PFSK-1 (cell line): ENCODE results near the gene PARP3.

Experiments
- FOXP2 ChIP-seq: optimal IDR thresholded peaks from 2 replicates; pipeline ENCODE3; 2011; ENCODE audit warnings: borderline replicate concordance, control low read depth, inconsistent platforms; ENCODE audit not compliant: insufficient read depth; ENCODE audit errors: extremely low read length, extremely low read depth
- POLR2AphosphoS5 ChIP-seq: IDR thresholded peaks from 2 replicates; pipeline ENCODE4 v1.6.1; 2012; ENCODE audit warnings: low read depth, mild to moderate bottlenecking, control low read depth, low read length, moderate library complexity
- SIN3A ChIP-seq: IDR thresholded peaks from 2 replicates; pipeline ENCODE4 v1.6.1; 2012; ENCODE audit warnings: mild to moderate bottlenecking, low read length, moderate library complexity, borderline replicate concordance; ENCODE audit not compliant: insufficient read depth
- TAF1 ChIP-seq: IDR thresholded peaks from 2 replicates; pipeline ENCODE4 v1.6.1; 2012; ENCODE audit warnings: low read length, control low read depth, borderline replicate concordance; ENCODE audit not compliant: insufficient read depth
- TF ChIP-seq, protein P1 (sequence below), 2 experiments: IDR thresholded peaks; 2 replicates each; pipeline versions ENCODE4 v1.6.1 to v1.8.0; 2011 to 2012; ENCODE audit warnings: low read depth in 2 of 2, low read length in 2 of 2, control low read depth in 1 of 2, inconsistent platforms in 1 of 2, mild to moderate bottlenecking in 1 of 2, moderate library complexity in 1 of 2; ENCODE audit not compliant: insufficient read depth in 1 of 2

The PARP3 gene

GRCh38 chr3:51967384-51968169, 25.4 kb downstream of the PARP3 start, which contains the start of gene PCBP4:
Gene PCBP4, minus strand, starts transcription at chr3:51967454. Its CDS starts 6,214 bp downstream, at chr3:51961240.
- TF ChIP-seq TAF1 (no peak), POLR2AphosphoS5 (peak; percentile 51)

DNA sequence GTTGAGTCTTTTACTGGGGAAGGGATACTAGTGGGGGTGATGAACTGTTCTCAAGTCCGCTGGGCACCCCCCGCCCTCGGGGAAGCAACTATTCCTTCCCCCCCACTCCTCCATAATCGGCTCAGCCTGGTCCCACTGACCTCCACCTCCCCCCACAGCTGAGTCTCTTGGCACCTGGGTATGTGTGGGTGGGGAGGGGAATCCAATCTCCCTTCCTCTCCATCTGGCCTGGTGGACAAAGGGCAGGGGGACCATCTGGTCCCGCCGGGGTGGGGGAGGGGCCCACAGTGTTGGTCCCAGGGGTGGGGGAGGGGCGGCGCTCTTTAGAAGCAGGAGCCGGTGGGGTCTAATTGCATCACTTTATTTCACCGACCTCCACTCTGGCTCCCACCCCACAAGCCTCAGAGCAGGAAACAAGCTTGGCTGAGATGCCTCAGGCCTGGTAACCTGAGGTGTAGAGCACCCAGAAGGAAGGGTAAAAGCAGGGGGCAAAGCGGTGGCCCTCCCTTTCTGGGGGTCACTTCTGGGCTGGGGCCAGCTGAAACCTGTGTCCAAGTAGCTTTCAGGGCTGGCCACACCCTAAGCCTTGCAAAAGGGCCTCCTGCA, 26.1 kb downstream of the PARP3 start:
- TF ChIP-seq SIN3A (no peak), TAF1 (no peak), POLR2AphosphoS5 (no peak), FOXP2 (no peak)
- TF ChIP-seq, protein P1, sequence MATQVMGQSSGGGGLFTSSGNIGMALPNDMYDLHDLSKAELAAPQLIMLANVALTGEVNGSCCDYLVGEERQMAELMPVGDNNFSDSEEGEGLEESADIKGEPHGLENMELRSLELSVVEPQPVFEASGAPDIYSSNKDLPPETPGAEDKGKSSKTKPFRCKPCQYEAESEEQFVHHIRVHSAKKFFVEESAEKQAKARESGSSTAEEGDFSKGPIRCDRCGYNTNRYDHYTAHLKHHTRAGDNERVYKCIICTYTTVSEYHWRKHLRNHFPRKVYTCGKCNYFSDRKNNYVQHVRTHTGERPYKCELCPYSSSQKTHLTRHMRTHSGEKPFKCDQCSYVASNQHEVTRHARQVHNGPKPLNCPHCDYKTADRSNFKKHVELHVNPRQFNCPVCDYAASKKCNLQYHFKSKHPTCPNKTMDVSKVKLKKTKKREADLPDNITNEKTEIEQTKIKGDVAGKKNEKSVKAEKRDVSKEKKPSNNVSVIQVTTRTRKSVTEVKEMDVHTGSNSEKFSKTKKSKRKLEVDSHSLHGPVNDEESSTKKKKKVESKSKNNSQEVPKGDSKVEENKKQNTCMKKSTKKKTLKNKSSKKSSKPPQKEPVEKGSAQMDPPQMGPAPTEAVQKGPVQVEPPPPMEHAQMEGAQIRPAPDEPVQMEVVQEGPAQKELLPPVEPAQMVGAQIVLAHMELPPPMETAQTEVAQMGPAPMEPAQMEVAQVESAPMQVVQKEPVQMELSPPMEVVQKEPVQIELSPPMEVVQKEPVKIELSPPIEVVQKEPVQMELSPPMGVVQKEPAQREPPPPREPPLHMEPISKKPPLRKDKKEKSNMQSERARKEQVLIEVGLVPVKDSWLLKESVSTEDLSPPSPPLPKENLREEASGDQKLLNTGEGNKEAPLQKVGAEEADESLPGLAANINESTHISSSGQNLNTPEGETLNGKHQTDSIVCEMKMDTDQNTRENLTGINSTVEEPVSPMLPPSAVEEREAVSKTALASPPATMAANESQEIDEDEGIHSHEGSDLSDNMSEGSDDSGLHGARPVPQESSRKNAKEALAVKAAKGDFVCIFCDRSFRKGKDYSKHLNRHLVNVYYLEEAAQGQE (IDR thresholded peaks at IDR 0.05; ENCODE audit: insufficient read depth in 1 of 2, low read depth in 2 of 2, low read length in 2 of 2): no peak

GRCh38 chr3:51968883-51969678, 26.9 kb downstream of the PARP3 start:
- TF ChIP-seq TAF1 (no peak), POLR2AphosphoS5 (no peak), SIN3A (no peak), FOXP2 (no peak)
- TF ChIP-seq, protein P1 (IDR thresholded peaks at IDR 0.05; ENCODE audit: insufficient read depth in 1 of 2, low read depth in 2 of 2, low read length in 2 of 2): no peak

- TF ChIP-seq SIN3A: no peak
- no peak for TF ChIP-seq TAF1
- TF ChIP-seq FOXP2: no peak
- TF ChIP-seq POLR2AphosphoS5: no peak
Observed at GRCh38 chr3:51969841-51970240, 27.7 kb downstream of the PARP3 start.

GRCh38 chr3:51970606-51971300, 28.6 kb downstream of the PARP3 start:
- no peak for TF ChIP-seq FOXP2
- no peak for TF ChIP-seq TAF1
- no peak for TF ChIP-seq POLR2AphosphoS5
- TF ChIP-seq, protein P1 (IDR thresholded peaks at IDR 0.05; ENCODE audit: insufficient read depth in 1 of 2, low read depth in 2 of 2, low read length in 2 of 2): no peak
- no peak for TF ChIP-seq SIN3A
